Measurements from ENCODE around the gene CDH23.
A peak's percentile ranks its signal among the peaks of the same experiment; 100 is the strongest.

The CDH23 gene

GRCh38 chr10:71523756-71524155, 127.0 kb downstream of the CDH23 start:
- Mint-ChIP-seq H3K9me3 (no peaks in the 10 kb centered on the region), H3K27me3 (peaks cover 27% of the 10 kb centered on the region), H3K4me1 (no peaks in the 10 kb centered on the region), H3K4me3 (no peak overlapping the region), H3K27ac (no peak overlapping the region), H3K36me3 (no peaks in the 10 kb centered on the region)
- DNase-seq (ENCODE audit: low spot score in 2 of 2) (no peak), ATAC-seq (ENCODE audit: low read depth) (no peak)

- Mint-ChIP-seq H3K36me3 (no peaks in the 10 kb centered on the region), H3K9me3 (no peaks in the 10 kb centered on the region), H3K27ac (no peak overlapping the region), H3K27me3 (peaks cover 27% of the 10 kb centered on the region), H3K4me3 (no peak overlapping the region), H3K4me1 (no peaks in the 10 kb centered on the region)
- ATAC-seq (ENCODE audit: low read depth) (no peak), DNase-seq (ENCODE audit: low spot score in 2 of 2) (no peak)
Observed at GRCh38 chr10:71525092-71525491, 128.4 kb downstream of the CDH23 start.

GRCh38 chr10:71525721-71526120, 129.0 kb downstream of the CDH23 start:
- no peaks in the 10 kb centered on the region for H3K36me3 Mint-ChIP-seq
- no peak overlapping the region for H3K4me3 Mint-ChIP-seq
- ATAC-seq (ENCODE audit: low read depth), result no peak
- no peak for DNase-seq (ENCODE audit: low spot score in 2 of 2)
- H3K4me1 Mint-ChIP-seq, result no peaks in the 10 kb centered on the region
- H3K9me3 Mint-ChIP-seq, result no peaks in the 10 kb centered on the region
- H3K27me3 Mint-ChIP-seq, result peaks cover 27% of the 10 kb centered on the region
- H3K27ac Mint-ChIP-seq, result no peak overlapping the region

- no peaks in the 10 kb centered on the region for H3K36me3 Mint-ChIP-seq
- peaks cover 22% of the 10 kb centered on the region for H3K27me3 Mint-ChIP-seq
- H3K4me1 Mint-ChIP-seq, result peaks cover 1% of the 10 kb centered on the region
- DNase-seq (ENCODE audit: low spot score in 2 of 2), result no peak
- no peak overlapping the region for H3K4me3 Mint-ChIP-seq
- H3K27ac Mint-ChIP-seq, result no peak overlapping the region
- ATAC-seq (ENCODE audit: low read depth), result peak; percentile 81
- no peaks in the 10 kb centered on the region for H3K9me3 Mint-ChIP-seq
Observed at GRCh38 chr10:71526653-71527052, 129.9 kb downstream of the CDH23 start.

- no peak overlapping the region for H3K27ac Mint-ChIP-seq
- DNase-seq (ENCODE audit: low spot score in 2 of 2) (no peak), ATAC-seq (ENCODE audit: low read depth) (no peak)
- peaks cover 3% of the 10 kb centered on the region for H3K4me1 Mint-ChIP-seq
- H3K36me3 Mint-ChIP-seq, result no peaks in the 10 kb centered on the region
- peaks cover 23% of the 10 kb centered on the region for H3K27me3 Mint-ChIP-seq
- H3K9me3 Mint-ChIP-seq, result no peaks in the 10 kb centered on the region
- no peak overlapping the region for H3K4me3 Mint-ChIP-seq
Observed at GRCh38 chr10:71527135-71527534, 130.4 kb downstream of the CDH23 start.

- DNase-seq (ENCODE audit: low spot score in 2 of 2) (no peak), ATAC-seq (ENCODE audit: low read depth) (no peak)
- H3K27ac Mint-ChIP-seq, result no peak overlapping the region
- H3K4me1 Mint-ChIP-seq, result peaks cover 3% of the 10 kb centered on the region
- H3K36me3 Mint-ChIP-seq, result no peaks in the 10 kb centered on the region
- H3K9me3 Mint-ChIP-seq, result no peaks in the 10 kb centered on the region
- H3K27me3 Mint-ChIP-seq, result peaks cover 15% of the 10 kb centered on the region
- no peak overlapping the region for H3K4me3 Mint-ChIP-seq
Observed at GRCh38 chr10:71528371-71529206, 131.9 kb downstream of the CDH23 start.

GRCh38 chr10:71529207-71529827, 132.6 kb downstream of the CDH23 start:
- DNase-seq (ENCODE audit: low spot score in 2 of 2) (no peak), ATAC-seq (ENCODE audit: low read depth) (no peak)
- H3K4me3 Mint-ChIP-seq, result no peak overlapping the region
- no peaks in the 10 kb centered on the region for H3K36me3 Mint-ChIP-seq
- H3K4me1 Mint-ChIP-seq, result peaks cover 3% of the 10 kb centered on the region
- H3K9me3 Mint-ChIP-seq, result no peaks in the 10 kb centered on the region
- no peak overlapping the region for H3K27ac Mint-ChIP-seq
- peaks cover 11% of the 10 kb centered on the region for H3K27me3 Mint-ChIP-seq

- Mint-ChIP-seq H3K4me1 (peaks cover 3% of the 10 kb centered on the region), H3K36me3 (no peaks in the 10 kb centered on the region), H3K27me3 (peaks cover 4% of the 10 kb centered on the region), H3K4me3 (no peak overlapping the region), H3K9me3 (no peaks in the 10 kb centered on the region), H3K27ac (no peak overlapping the region)
- no peak for ATAC-seq (ENCODE audit: low read depth)
- DNase-seq (ENCODE audit: low spot score in 2 of 2), result no peak
Observed at GRCh38 chr10:71530781-71531180, 134.1 kb downstream of the CDH23 start.

GRCh38 chr10:71531485-71532446, 135.0 kb downstream of the CDH23 start:
- H3K4me1 Mint-ChIP-seq, result peaks cover 3% of the 10 kb centered on the region
- peaks cover 6% of the 10 kb centered on the region for H3K27me3 Mint-ChIP-seq
- no peaks in the 10 kb centered on the region for H3K9me3 Mint-ChIP-seq
- ATAC-seq (ENCODE audit: low read depth) (no peak), DNase-seq (ENCODE audit: low spot score in 2 of 2) (no peak)
- H3K36me3 Mint-ChIP-seq, result no peaks in the 10 kb centered on the region
- H3K27ac Mint-ChIP-seq, result no peak overlapping the region
- H3K4me3 Mint-ChIP-seq, result no peak overlapping the region

GRCh38 chr10:71532878-71533277, 136.2 kb downstream of the CDH23 start:
- DNase-seq (ENCODE audit: low spot score in 2 of 2) (no peak), ATAC-seq (ENCODE audit: low read depth) (no peak)
- Mint-ChIP-seq H3K27ac (no peak overlapping the region), H3K27me3 (peaks cover 6% of the 10 kb centered on the region), H3K36me3 (no peaks in the 10 kb centered on the region), H3K4me3 (no peak overlapping the region), H3K9me3 (no peaks in the 10 kb centered on the region), H3K4me1 (peaks cover 3% of the 10 kb centered on the region)

GRCh38 chr10:71533936-71534335, 137.2 kb downstream of the CDH23 start:
- H3K36me3 Mint-ChIP-seq, result no peaks in the 10 kb centered on the region
- no peaks in the 10 kb centered on the region for H3K9me3 Mint-ChIP-seq
- peaks cover 3% of the 10 kb centered on the region for H3K4me1 Mint-ChIP-seq
- H3K4me3 Mint-ChIP-seq, result no peak overlapping the region
- H3K27me3 Mint-ChIP-seq, result peaks cover 6% of the 10 kb centered on the region
- H3K27ac Mint-ChIP-seq, result no peak overlapping the region
- no peak for ATAC-seq (ENCODE audit: low read depth)
- no peak for DNase-seq (ENCODE audit: low spot score in 2 of 2)

GRCh38 chr10:71534568-71535194, 138.0 kb downstream of the CDH23 start:
- ATAC-seq (ENCODE audit: low read depth), result no peak
- no peaks in the 10 kb centered on the region for H3K9me3 Mint-ChIP-seq
- H3K36me3 Mint-ChIP-seq, result no peaks in the 10 kb centered on the region
- H3K4me1 Mint-ChIP-seq, result peaks cover 3% of the 10 kb centered on the region
- peaks cover 11% of the 10 kb centered on the region for H3K27me3 Mint-ChIP-seq
- H3K27ac Mint-ChIP-seq, result no peak overlapping the region
- no peak overlapping the region for H3K4me3 Mint-ChIP-seq
- no peak for DNase-seq (ENCODE audit: low spot score in 2 of 2)

GRCh38 chr10:71536332-71536731, 139.6 kb downstream of the CDH23 start:
- H3K36me3 Mint-ChIP-seq, result no peaks in the 10 kb centered on the region
- H3K4me1 Mint-ChIP-seq, result peaks cover 3% of the 10 kb centered on the region
- ATAC-seq (ENCODE audit: low read depth) (no peak), DNase-seq (ENCODE audit: low spot score in 2 of 2) (no peak)
- H3K4me3 Mint-ChIP-seq, result no peak overlapping the region
- H3K27me3 Mint-ChIP-seq, result peaks cover 11% of the 10 kb centered on the region
- no peaks in the 10 kb centered on the region for H3K9me3 Mint-ChIP-seq
- no peak overlapping the region for H3K27ac Mint-ChIP-seq
